ENCODE data around the gene PRKCA.
A peak's percentile ranks its signal among the peaks of the same experiment; 100 is the strongest.

PRKCA gene

DNA sequence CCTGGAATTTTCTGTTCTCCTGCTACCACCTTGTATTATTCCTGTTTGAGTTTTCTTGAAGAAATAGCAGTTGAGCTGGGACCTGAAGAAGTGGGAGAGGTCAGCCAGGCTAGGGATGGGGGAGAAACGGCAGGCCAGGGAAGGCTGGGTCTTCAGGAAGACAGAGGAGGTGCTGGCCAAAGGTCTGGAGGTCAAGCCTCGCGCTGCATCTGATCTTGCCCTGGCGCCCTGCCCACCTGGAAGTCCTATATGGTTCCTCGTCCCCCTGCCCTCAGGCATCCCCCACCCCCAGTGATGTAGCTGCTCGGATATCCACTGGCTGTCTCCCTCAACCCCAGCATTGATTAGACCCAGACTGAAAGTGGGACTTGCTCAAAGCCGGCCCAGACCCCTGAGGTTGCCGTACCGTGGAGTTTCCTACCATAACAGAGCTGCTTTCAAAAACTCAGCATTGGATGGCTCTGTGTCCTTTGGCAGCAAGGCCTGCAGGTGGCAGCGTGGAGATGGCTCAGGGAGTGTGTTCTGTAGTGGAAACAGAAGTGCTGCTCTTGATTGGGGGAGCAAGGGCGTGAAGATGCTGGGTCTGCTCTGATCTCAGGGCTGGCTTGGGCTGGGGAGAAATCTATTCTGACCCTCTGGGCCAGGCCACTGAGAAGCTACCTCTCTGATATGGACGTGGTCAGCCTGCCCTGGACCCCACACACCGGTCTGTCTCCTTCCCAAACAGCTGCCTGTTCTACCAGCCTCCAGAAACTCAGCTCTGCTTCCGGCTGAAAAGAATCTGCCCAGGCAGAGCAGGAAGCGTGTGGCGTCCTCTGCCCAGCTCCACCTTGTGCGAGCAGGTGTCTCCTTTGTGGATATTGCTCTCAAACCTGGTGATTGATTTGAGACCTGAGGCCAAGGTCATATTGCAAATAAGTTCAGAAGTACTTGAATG is 425.5 kb downstream of the PRKCA start:
- TF ChIP-seq, protein P1, sequence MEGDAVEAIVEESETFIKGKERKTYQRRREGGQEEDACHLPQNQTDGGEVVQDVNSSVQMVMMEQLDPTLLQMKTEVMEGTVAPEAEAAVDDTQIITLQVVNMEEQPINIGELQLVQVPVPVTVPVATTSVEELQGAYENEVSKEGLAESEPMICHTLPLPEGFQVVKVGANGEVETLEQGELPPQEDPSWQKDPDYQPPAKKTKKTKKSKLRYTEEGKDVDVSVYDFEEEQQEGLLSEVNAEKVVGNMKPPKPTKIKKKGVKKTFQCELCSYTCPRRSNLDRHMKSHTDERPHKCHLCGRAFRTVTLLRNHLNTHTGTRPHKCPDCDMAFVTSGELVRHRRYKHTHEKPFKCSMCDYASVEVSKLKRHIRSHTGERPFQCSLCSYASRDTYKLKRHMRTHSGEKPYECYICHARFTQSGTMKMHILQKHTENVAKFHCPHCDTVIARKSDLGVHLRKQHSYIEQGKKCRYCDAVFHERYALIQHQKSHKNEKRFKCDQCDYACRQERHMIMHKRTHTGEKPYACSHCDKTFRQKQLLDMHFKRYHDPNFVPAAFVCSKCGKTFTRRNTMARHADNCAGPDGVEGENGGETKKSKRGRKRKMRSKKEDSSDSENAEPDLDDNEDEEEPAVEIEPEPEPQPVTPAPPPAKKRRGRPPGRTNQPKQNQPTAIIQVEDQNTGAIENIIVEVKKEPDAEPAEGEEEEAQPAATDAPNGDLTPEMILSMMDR (IDR thresholded peaks at IDR 0.05; ENCODE audit: extremely low read depth, missing control alignments): peak; percentile 78
- DNase-seq (ENCODE audit: low spot score): peak; percentile 72

DNA sequence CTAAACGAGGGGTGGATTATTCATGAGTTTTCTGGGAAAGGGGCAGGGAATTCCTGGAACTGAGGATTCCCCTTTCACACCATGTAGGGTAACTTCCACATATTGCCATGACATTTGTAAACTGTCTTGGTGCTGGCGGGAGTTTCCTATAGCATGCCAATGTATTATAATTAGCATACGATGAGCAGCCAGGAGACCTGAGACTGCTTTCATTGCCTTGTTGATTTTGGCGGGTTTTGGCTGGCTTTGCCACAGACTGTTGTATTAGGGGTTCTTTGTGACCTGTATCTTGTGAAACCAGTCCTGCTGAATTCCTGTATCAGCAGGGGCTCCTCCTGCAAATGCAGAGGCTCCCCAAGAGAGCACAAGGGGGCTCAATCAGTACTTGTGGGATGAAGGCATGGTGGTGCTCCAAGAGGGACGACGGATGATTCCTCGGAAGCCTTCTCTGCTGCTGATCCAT is 428.1 kb downstream of the PRKCA start:
- DNase-seq (ENCODE audit: low spot score): no peak
- TF ChIP-seq, protein P1 (IDR thresholded peaks at IDR 0.05; ENCODE audit: extremely low read depth, missing control alignments): no peak

DNA sequence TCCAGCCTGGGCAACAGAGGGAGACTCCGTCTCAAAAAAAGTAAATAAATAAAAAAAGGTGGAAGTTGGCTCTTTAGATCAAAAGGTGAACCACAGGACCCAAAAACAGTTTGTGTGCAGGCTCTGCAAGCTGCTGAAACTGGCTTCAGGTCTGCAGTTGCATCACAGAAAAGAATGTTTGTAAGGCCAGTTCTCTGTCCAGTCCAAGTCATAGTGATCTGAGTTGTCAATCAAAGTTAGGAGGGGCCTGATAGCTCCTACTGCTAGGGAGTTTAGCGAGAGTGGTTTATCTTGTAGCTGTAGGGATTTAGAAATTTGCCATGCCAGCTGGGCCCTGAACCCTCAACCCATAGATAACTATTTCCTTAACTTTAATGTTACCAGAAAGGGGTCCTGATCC is 431.3 kb downstream of the PRKCA start:
- DNase-seq (ENCODE audit: low spot score): no peak

DNA sequence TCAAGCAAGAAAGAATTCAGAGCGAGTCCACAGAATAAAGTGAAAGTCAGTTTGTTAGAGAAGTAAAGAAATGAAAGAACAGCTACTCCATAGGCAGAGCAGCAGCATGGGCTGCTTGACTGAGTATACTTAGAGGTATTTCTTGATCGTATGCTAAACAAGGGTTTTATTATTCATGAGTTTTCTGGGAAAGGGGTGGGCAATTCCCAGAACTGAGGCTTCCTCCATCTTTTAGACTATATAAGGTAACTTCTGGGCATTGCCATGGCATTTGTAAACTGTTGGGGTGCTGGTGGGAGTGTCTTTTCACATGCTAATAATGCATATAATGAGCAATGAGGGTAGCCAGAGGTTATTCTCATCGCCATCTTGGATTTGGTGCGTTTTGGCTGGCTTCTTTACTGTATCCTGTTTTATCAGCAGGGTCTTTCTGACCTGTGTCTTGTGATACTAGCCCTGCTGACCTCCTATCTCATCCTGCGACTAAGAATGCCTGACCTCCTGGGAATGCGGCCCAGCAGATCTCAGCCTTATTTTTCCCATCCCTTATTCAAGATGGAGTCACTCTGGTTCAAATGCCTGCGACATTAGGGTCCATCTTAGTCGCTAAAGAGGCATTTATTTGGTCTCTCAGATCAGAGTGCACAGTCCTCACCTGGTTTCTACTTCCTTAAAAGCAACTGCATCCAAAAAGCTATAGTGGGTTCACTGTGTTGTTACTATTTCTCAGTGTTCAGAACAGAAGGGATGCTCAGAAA is 432.0 kb downstream of the PRKCA start:
- DNase-seq (ENCODE audit: low spot score): no peak
- TF ChIP-seq, protein P1 (IDR thresholded peaks at IDR 0.05; ENCODE audit: extremely low read depth, missing control alignments): no peak

More for the DNA sequence above, 431.3 kb downstream of the PRKCA start:
- TF ChIP-seq, protein P1 (IDR thresholded peaks at IDR 0.05; ENCODE audit: extremely low read depth, missing control alignments): no peak

DNA sequence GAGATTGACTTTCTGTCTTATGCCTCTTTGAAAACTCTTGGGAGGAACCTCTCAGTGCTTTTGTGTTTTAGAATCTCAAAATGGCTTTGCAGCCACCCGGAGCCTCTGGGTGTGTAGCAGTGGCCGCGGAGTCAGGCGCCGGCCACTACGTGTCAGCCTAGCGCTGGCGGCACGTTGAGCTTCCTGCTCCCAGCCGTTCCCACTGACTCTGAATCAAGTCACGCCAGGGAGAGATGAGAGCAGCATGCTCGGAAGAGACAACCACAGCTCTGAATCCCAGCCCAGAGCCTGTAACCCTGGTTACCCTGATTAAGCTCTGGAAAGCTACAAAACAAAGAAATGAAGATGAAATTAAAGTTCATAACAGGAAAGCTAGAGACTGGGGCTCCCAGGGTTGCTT is 435.1 kb downstream of the PRKCA start:
- TF ChIP-seq, protein P1 (IDR thresholded peaks at IDR 0.05; ENCODE audit: extremely low read depth, missing control alignments): no peak
- no peak for DNase-seq (ENCODE audit: low spot score)

DNA sequence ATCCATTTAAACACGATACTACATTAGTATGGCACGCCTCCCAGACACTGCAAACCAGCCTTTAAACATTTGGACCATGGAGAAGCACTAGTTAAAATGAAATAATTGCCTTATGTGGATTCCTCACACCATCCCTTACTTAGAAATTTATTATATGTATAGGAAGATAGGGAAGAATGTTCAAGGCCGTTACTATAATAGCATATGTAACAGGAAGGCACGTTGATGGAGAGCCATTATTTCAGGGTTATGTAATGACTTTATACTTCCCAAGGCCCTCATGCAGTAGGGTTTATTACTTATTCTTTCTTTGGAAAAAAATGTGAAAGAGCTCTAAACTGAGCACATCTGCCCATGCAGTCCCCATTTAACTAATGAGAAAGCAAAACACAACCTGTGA is 435.9 kb downstream of the PRKCA start:
- DNase-seq (ENCODE audit: low spot score): no peak
- TF ChIP-seq, protein P1 (IDR thresholded peaks at IDR 0.05; ENCODE audit: extremely low read depth, missing control alignments): no peak

DNA sequence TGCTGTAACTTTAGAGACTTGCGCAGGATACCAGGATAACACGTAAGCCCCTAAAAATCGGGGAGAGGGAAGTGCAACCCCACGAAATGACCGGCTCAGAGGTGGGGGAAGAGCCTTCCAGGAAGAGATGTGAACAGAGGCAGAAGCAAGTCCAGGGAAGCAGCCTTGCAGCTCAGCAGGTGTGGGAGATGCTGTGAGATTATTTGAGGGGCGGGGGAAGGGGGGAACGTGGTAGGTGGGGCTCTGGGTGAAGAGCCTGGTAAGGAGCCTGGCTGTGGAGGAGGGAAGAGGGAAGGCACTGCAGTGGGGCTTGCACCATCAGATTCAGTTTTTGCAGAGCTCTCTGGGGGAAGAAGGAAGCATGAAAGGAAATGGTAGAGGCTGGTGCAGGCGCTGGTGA is 437.1 kb downstream of the PRKCA start:
- DNase-seq (ENCODE audit: low spot score): no peak
- TF ChIP-seq, protein P1 (IDR thresholded peaks at IDR 0.05; ENCODE audit: extremely low read depth, missing control alignments): no peak

Measured in GM20000 (cell line).